ENCODE measurements around the gene GON4L. TPM values are rescaled to one million over a fixed set of nuclear protein-coding genes. Genes with fewer than 3 reads are reported as not detected.

The GON4L gene
- total RNA-seq, 1 donor from 2014 or later = 82.8 TPM

- H3K27me3 Mint-ChIP-seq (ENCODE audit: unreplicated experiment) = peaks cover 7% of the 10 kb centered on the region
- H3K4me3 Mint-ChIP-seq (ENCODE audit: unreplicated experiment) = peak overlapping the region; percentile 91
- peak overlapping the region; percentile 100 for H3K27ac Mint-ChIP-seq (ENCODE audit: unreplicated experiment)
- H3K4me1 Mint-ChIP-seq (ENCODE audit: low read depth, unreplicated experiment) = peaks cover 13% of the 10 kb centered on the region
- peaks cover 16% of the 10 kb centered on the region for H3K9me3 Mint-ChIP-seq (ENCODE audit: unreplicated experiment)
- H3K36me3 Mint-ChIP-seq (ENCODE audit: unreplicated experiment) = peaks cover 4% of the 10 kb centered on the region
- TF ChIP-seq, protein P1, sequence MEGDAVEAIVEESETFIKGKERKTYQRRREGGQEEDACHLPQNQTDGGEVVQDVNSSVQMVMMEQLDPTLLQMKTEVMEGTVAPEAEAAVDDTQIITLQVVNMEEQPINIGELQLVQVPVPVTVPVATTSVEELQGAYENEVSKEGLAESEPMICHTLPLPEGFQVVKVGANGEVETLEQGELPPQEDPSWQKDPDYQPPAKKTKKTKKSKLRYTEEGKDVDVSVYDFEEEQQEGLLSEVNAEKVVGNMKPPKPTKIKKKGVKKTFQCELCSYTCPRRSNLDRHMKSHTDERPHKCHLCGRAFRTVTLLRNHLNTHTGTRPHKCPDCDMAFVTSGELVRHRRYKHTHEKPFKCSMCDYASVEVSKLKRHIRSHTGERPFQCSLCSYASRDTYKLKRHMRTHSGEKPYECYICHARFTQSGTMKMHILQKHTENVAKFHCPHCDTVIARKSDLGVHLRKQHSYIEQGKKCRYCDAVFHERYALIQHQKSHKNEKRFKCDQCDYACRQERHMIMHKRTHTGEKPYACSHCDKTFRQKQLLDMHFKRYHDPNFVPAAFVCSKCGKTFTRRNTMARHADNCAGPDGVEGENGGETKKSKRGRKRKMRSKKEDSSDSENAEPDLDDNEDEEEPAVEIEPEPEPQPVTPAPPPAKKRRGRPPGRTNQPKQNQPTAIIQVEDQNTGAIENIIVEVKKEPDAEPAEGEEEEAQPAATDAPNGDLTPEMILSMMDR (IDR thresholded peaks at IDR 0.05; ENCODE audit: partially characterized antibody, unreplicated experiment) = no peak
- no peak for DNase-seq
Measured at GRCh38 chr1:155861896-155862295, 4.9 kb upstream of the GON4L start.

DNA sequence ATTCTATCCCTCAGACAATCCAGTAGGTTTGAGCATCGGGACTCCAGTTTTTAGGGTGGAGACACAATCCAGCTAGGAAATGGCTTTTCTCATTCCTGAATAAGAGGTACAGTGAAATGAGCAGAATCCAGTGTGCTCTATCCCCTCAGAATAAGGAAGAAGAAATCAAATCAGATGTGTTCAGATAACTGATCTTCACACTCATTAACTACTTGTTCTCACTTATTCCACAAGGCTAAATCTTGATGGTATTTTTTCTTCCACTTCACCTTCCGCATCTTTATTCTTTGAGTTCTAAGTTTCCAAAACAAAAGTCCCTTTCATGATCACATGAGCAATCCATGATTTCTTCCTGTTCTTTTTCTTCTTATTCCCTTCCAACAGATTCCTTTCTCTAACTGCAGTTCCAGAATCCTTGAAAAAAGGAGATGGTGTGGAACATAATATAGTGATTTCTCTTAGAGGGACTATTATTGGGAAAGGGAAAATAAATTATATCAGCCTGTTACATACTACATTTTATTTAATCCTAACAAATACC, 4.0 kb upstream of the GON4L start:
- DNase-seq = no peak
- Mint-ChIP-seq H3K4me1 (ENCODE audit: low read depth, unreplicated experiment) (peaks cover 14% of the 10 kb centered on the region), H3K36me3 (ENCODE audit: unreplicated experiment) (peaks cover 4% of the 10 kb centered on the region), H3K9me3 (ENCODE audit: unreplicated experiment) (peaks cover 16% of the 10 kb centered on the region), H3K4me3 (ENCODE audit: unreplicated experiment) (peak overlapping the region; percentile 91), H3K27ac (ENCODE audit: unreplicated experiment) (peak overlapping the region; percentile 100), H3K27me3 (ENCODE audit: unreplicated experiment) (peaks cover 7% of the 10 kb centered on the region)
- TF ChIP-seq, protein P1 (IDR thresholded peaks at IDR 0.05; ENCODE audit: partially characterized antibody, unreplicated experiment) = no peak

GRCh38 chr1:155859881-155860871, 3.2 kb upstream of the GON4L start:
- peak overlapping the region; percentile 91 for H3K4me3 Mint-ChIP-seq (ENCODE audit: unreplicated experiment)
- peaks cover 15% of the 10 kb centered on the region for H3K4me1 Mint-ChIP-seq (ENCODE audit: low read depth, unreplicated experiment)
- H3K27me3 Mint-ChIP-seq (ENCODE audit: unreplicated experiment) = peaks cover 7% of the 10 kb centered on the region
- H3K27ac Mint-ChIP-seq (ENCODE audit: unreplicated experiment) = peak overlapping the region; percentile 100
- peaks cover 16% of the 10 kb centered on the region for H3K9me3 Mint-ChIP-seq (ENCODE audit: unreplicated experiment)
- DNase-seq = peak; percentile 97
- H3K36me3 Mint-ChIP-seq (ENCODE audit: unreplicated experiment) = peaks cover 4% of the 10 kb centered on the region
- TF ChIP-seq, protein P1 (IDR thresholded peaks at IDR 0.05; ENCODE audit: partially characterized antibody, unreplicated experiment) = no peak

GRCh38 chr1:155859234-155859829, 2.3 kb upstream of the GON4L start, which contains the start of gene SYT11:
SYT11 (plus strand) TSS chr1:155859567; CDS start chr1:155859762, 195 bp downstream.
- peaks cover 16% of the 10 kb centered on the region for H3K9me3 Mint-ChIP-seq (ENCODE audit: unreplicated experiment)

More at GRCh38 chr1:155859234-155859829, 2.3 kb upstream of the GON4L start, which contains the start of gene SYT11:
- Mint-ChIP-seq H3K4me3 (ENCODE audit: unreplicated experiment) (peak within 1 kb of the TSS; percentile 91), H3K27me3 (ENCODE audit: unreplicated experiment) (peaks cover 7% of the 10 kb centered on the region), H3K36me3 (ENCODE audit: unreplicated experiment) (peaks cover 4% of the 10 kb centered on the region), H3K4me1 (ENCODE audit: low read depth, unreplicated experiment) (peaks cover 15% of the 10 kb centered on the region), H3K27ac (ENCODE audit: unreplicated experiment) (peak within 1 kb of the TSS; percentile 100)
- DNase-seq = peak; percentile 94
- TF ChIP-seq, protein P1 (IDR thresholded peaks at IDR 0.05; ENCODE audit: partially characterized antibody, unreplicated experiment) = no peak
